CD4-positive, alpha-beta T cell treated with Interleukin-6 for 4 hours (primary cell): ENCODE results near the gene THY1.

Source experiments
- DNase-seq: peaks from one replicate; pipeline ENCODE4 v3.0.0-alpha.2; 2020; ENCODE audit warnings: mixed read lengths

Gene THY1

DNA sequence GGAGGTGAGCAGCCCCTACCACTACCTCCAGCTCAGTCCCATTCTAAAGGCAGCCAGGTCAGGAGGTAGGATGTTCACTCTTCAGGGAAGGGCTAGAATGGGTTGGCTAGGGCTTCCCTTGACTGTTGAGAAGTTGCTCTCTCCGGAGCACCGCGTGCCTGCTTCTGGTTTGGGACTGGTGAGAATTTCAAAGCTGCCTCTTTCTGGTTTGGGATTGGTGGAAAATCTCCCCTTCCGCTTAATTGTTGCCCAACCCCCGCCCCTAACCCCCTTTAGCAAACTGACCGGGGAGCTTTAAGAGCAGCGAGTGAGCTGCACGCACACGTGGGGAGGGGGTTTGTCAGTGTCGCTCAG lies 42.2 kb downstream of the THY1 start:
- DNase-seq: no peak

DNA sequence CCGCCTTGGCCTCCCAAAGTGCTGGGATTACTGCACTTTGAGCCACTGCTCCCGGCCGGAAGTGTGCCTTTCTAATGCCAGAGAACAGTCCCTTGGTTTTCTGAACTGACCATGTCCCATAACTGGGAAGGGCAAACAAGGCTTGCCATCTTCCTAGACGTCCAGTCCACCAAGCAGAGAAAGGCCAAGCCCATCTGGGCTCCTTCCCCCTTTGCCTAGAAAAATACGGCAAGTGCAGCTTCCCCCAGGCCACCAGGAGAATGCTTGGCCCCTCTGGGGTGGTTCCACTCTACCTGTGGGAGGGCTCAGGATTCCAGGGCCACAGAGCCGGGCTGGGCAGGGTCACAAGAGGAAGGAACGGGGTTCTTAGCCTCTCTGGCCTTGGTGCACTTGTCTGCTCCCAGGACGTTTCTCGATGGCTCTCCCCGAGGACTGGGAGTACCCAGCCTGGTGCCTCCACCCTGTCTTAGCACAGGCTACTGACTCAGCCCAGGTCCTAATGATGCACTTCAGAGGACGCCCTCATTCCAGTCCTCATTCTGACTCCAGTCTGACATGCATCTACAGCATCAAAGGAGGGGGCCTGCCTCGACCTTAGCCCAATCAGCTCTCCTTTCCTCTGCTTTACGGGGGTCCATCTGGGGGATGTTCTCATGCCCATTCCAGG lies 42.7 kb downstream of the THY1 start:
- DNase-seq: no peak

DNA sequence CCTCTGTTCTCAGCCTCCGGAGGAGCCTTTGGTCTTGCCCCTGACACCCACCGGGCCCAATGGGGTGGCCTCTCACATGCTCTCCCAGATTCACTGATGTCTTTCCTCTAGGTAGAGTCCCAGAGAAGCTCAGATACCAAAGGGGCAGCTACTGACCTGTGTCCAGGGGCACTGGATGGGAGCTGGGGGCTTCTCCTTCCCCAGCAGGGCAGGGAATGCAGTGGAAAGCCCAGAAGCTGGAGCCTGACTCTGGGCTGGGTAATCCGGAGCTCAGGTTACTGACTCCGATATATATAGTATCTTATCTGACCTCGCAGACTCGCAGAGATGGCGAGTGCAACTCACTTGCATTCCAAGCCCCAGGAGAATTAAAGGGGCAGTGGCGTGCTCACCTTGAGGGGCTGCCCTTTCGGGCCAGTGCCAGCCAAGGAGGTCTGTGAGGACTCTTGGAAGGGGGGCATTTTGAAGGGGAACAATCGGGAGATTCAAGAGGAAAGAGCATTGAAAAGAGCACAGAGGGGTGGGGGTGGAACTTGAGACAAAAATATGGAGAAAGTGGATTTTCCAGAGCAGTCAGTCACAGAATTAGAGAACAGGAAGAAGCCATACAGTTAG lies 44.0 kb downstream of the THY1 start:
- no peak for DNase-seq

DNA sequence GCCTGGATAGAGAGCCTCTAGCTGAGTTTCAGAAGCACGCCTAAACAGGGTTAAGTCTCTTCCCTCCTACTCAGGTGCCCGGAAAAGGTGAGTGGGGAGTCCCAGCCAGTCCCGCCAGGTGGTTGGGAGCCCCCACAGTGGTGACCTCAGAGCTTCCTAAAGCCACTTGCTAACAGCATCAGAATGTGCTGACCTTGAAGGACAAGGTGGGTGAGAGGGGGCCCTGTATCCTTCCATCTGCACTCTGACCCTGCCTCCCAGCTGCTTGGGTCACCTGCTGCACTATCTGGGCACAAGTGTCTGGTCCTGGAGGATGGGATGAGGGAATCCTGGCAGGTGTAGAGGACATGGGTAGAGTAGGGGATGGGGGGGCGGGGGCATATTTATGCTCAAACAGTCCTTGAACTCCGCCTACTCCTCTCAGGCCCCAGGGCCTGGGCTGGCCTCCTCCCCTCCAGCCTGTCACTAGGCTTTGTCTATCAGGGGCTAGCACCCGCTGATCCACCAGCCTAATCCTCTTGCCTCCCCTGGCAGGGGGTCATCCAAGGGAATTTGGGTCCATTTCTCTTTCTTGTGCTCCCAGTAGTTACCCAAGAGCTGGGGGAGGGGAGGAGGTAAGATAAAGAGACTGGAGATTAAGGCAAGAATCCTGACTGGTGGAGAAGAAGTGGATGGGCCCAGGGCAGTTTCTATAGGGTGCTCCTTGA lies 44.9 kb downstream of the THY1 start:
- DNase-seq: no peak

DNA sequence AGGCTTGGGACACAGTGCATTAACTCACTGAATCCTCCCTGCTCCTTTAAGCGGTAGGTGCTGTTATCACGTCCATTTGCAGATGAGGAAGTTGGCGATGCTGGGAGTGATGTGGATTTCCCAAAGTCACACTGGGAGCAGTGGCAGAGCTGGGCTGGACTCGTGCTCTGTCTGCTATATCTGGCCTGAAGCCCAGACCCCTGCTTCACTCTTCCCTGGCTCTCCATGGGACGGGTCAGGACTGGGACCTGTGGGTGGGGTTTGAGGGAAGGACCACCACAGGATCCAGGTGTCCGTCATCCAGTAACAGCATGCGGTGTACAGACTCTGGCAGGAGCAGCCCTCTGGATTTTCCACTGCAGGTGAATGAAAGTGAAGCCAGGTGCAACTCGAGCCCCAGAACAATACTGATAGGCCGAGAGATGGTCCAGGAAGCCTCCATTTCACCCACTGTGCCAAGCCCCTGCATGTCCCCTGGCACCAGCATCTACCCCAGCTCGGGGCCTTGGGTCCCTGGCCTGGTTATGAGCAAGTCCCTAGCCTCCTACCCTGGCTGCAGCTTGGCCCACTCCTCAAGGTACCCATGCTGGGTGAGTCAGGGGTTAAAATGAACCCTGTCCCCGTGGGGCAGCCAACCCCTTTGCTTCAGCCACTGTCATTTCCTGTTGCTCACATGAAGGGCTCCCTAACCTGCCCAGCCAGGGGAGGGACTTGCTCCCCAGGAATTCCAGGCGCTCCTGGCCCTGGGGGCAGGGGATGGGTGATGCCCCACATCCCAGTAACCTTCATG lies 45.7 kb downstream of the THY1 start:
- DNase-seq: no peak

DNA sequence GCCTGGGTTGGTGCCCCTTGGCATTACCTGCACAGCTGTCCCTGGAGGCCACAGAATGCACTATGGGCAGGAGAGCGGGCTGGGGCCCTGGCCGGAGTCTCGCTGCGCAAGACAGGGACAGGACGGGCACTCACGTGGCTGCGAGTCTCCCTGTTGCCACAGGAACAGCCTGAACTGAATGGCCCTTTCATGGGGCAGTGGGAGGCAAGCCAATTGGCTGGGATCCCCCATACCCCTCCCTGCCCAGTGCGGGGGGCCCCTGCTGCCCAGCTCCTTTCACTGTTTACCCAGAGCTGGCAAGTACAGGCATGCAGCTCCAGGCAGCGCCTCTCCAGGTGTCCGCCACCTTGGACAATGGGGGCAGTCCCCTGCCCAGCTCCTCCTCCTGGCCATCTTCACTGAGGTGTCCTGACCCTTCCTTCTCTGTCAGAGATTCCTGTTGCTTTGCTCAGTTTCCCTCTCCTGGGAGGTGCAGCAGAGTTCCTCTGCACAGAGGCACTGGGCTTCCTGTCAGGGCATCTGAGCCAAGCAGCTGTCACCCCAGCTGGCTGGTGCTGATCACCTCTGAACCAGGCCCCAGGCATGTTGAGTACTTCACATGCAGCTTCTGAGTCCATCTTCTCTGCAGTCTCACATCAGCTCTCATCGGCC lies 46.6 kb downstream of the THY1 start:
- no peak for DNase-seq

DNA sequence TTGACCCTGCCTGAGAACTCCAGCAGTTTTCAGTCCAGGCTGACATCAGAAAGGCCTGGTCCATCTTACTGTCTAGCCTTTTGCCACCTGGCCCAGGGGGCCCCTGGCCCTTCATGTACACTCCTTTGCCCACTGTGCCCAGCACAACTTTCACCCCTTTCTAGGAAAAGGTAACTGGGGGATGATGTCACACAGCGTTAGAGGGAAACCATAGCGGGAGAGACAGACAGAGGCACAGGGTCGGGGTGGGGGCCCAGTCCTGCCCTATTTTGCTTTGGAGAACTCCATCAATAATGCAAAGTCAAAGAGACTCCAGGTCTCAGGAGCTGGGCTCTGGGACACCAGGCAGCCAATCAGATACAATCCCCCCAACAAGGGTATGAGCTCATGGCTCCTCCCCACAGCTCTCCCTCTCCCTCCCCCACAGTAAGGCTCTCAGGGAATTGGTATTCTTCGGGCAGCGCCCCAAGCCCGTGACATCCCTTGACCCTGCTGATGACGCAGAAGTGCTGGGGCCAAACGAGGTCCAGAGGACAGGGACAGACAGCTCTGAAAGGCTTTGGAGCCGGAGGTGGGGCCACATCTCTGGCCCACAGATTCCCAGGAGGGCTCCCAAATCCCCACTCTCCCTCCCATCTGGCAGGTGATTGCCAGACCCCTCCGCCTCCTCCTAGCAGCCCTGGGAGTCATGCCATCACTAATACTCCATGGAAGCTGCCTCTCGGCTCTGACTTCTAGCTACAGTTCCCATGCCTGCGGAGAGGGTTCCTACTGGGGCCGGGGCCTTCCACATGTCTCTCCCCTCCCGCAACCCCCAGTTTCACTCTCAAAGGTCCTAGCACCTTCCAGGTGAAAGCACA lies 47.4 kb downstream of the THY1 start:
- no peak for DNase-seq

DNA sequence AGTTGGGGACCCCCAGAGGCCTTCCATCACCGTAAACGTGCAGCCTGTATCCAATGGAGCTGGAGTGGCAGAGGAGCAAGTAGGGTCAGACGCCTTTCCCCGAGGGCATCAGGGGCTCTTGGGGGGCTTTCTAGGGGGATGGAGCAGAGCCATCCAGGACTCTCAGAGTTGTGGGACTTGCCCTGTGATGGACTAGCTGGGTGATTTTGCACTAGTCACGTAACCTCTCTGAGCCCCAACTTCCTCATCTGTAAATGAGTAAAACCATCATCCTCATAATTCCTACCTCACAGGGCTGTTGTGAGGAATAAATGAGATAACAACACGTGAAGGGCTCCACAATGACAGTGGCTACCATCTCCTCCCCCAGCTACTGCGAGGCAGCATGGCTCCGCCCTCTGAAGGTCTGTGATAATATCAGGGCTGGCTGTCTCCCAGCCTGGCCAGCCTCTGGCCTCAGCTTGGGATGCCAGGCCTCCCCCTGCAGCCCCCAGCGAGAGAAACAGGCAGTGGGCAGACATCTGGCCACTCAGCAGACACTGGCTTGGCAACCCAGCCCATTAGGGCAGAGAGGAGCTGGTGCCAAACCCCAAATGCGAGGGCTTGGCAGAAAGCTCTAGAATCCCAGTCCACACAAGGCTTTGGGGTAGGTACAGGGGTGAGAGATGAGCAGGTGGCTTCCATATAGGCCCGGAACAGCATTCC lies 48.2 kb downstream of the THY1 start:
- no peak for DNase-seq

DNA sequence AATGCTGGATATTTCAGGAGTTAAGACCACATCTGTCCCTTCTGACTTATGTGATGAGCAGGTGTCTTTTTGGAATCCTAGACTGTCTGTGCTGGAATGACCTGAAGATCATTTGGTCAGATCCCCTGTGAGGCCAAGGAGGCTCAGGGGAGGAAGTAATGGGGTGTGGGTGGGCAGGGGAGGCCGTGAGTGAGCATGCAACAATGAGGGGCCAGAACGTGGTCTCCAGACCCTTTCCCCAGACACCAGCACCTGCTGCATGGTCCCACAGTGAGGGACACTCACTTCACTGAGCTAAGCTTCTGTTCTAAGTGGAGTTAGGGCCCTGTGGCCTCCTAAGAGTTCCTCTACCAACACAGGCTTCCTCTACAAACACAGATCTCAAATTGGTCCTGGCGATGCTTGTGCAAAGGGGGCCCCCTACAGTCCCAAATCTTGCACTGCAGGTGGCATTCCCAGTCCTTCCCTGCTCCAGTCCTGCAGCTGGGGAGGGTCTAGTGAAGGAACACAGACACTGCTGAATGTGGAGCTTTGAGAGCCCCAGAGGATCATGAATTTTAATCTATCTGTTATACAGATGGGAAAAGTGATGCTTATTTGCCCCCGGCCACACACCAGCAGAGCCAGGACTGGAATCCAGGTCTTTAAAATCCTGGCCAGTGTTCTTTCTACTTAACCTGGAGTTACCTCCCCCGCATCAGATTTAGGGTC lies 48.9 kb downstream of the THY1 start:
- DNase-seq: peak; percentile 55

DNA sequence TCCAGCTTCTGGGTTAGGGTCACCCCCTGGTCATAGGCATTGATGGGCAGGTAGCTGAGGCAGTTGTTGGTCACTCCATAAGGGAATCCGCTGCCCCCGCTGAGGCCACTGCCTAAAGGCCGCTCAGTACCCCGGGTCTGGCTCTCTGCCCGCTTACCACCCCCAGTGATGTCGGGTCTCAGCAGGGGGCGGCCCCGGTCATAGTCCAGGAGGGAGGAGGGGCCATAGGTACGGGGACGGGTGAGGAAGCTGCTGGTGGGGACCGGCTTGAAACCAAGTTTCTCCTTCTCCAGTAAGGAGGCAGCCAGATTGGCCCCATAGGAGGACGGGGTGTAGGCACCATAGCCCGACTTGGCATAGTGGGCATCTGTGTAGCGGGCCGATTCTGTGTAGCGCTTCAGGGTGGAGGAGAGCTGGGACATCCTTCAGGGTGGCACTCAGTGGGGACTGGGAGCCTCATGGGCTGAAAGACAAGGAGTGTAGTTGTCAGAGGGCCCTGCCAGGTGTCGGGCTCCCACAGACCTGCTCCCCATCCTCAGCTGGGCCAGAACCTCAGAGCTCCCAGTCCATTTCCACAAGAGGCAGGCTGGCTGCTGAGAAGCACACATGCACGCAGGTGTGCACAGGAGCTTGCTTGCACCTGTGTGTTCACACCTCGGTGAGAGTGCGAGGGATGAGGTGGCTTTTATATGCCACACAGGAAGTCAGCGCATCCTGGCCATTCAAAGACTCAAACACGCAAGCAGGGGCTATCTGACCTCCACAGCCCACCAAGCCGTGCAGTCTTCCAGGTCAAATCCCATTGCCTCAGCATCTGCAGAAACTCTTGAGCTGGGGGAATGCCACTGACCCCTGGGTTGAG lies 49.7 kb downstream of the THY1 start:
- DNase-seq: no peak

DNA sequence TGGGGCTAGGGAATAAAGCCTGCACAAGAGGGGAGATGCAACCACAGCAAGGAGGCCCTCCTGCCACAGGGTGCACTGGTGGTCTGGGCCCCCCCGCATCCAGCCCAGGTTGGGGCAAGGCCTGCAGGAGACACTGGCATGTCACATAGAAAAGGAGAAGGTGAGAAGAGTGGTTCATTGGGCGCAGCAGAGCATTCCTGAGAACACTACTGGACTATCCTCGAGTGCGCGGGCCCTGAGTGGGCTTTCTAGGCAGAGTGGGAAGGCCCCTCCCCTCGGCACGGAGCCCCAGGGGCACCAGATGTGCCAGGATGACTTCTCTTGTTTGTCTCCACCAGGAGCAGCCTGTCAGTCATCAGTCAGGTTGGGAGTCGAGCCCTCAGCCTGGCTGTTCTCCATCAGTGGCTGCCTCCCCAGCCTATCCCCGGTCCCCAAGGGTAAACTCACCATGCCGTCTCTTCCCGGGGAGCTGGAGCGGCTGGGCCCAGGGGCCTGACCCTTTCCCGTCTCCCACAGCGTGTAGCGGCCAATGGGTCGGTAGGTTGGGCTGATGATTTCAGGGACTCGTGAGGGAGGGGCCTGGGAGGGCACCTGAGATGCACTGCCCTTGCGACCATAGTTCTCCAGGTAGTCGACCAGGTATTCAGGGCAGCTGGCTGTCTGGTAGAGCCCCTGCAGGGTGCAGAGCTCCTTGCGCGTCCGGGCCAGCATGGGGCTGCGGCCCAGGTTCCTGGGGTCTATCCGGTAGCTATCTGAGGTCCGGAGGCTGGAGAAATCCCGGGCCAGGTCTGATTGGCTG lies 50.5 kb downstream of the THY1 start:
- DNase-seq: no peak

DNA sequence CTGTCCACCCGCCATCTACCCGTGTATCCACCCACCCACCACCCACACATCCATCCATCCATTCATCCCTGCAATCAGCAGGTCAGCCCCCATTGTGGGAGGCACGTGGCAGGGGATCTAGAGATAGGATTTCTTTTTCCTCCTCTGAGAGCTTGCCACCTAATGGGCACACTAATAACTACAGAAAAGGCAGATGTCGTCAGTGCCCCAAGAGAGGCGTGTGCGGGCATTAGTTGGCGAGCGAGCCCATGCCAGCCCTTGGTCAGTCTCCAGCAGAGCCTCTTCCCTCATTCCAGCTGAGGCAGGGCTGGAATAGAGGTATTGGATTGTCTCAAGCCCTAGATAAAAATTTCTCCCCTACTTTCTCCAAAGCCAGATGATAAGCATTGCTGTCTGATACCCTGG lies 51.2 kb downstream of the THY1 start:
- DNase-seq: no peak

DNA sequence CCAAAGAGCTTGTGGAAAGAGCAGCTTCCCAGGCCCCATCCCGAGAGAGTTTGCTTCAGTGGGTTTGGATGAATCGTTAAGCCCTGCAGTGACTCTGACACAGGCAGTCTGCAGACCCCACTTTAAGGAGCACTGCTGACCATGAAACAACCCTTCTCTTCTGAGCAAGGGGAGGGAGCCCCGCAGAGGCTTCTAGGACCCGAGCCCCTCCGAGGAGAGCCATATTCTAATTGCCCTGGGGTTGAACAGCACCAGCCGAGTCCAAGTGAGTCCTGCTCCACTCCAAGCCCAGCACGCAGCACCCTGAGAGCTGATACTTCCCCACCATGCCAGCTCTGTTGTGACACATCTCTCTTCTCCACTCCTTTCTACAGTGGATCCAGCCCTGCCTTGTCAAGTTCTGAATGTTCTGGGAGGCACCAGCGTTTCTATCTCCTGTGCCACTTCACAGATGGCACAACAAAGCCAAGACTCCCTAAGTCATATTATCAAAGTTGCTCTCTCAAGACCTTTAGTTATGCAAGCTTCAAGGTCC lies 51.8 kb downstream of the THY1 start:
- no peak for DNase-seq

DNA sequence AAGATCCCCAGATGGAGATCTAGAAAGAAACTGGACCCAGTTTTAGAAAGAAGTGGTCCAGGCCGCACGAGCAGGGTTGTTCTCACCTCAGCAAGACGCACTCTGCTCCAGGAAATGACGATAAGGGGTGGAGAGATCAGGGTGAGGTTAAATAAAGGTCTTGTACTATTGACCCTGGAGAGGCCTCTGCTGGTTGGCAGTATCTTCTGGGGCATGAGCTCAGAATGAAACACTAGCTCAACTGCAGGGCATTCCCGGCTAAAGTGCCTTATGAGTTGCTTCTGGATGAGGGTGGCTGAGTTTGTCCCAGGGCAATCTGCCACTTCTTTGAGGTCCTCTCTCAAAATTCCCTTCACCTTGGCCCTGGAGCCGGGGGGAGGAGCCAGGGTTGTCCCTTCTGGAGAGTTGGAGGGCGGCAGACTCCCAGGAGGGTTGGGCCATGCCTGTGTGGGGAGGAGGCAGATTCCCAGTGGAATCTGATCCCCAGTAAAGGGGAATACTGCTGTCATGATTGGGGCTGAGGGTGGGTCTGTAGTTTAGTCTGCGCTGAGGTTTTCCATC lies 52.4 kb downstream of the THY1 start:
- DNase-seq: no peak

DNA sequence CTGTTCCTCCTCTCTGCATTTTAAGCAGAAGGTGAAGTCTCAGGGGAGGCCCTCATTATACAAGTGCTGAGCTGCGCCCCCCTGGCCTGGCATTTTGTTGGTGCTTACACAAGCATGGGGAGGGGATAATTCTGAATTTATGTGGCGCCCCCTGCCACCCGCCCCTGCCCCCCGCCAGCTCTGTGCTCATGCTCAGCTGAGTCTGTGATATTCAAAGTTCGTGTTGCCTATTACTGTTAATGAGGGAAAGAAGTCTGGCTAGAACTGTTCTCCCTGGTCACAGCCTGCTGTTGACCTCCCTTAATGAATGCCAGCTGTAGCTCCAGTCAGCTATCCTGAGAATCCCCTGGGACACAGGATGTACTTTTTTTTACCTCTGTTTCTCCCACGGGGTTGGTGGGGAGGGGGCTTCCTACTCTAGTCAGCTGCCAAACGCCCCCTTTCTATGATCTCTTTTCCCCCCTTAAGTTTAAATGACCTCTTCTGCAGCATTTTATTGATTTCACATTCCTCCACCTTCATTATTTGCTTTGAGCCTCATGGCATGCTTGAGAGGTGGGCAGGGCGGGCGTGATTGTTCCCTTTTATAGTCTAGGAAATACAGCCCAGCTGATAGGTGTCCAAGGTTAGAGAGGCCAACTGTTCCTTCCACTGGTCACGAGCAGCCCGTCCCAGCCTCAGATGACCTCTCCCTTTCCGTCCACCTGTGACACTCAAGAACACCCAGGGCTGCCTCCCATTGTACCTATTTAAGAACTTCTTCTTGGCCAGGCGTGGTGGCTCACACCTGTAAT lies 53.6 kb downstream of the THY1 start:
- no peak for DNase-seq

DNA sequence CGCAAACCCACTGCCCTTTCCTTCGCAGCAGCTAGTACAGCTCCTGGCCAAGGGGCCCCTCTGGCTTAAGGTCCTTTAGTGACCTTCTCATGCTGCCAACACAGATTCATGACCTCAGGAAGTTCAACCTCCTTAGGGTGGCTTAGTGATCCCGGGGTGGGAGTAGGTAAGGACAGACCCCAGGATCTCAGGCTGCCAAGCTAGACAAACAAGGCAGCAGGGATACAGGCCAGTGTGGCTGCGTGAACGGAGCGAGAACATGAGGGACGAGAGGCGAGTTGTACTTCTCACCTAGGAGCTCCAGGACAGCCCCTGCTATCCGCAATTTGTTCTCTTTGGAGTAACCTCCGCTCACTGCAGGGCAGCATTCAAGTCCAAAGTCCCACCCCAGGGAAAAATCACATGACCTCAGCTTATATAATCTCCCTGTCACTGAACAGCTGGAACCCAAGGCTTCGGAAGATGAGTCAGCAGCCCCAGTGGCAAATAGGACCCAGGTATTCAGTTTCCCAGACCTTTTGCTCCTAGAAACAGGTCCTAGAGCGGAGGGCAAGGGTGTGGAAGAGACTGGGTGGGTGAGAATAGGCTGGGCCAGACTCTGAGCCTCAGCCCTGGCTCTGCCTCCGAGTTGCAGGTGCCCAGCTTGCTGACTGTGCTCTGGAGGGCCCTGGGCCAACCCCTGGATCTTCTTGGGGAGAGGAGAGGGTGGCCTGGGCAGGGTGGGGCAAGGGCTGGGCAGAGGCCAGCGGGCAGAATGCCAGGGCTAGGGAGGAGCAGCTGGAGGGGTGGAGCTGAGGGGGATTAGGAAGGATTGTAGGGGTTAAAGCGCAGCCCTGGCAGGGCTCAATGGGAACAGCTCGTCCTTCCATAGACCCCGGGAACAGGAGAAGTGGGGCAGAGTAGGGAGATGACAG lies 54.6 kb downstream of the THY1 start:
- no peak for DNase-seq
